ENCODE measurements around the gene MSL2. TPM values are rescaled to one million over a fixed set of nuclear protein-coding genes. Genes with fewer than 3 reads are reported as not detected.
"Not testable (repeated sequence)": the region's sequence is repeated elsewhere in the genome, so short reads cannot be mapped to it uniquely, and the experiment has no call there.

The MSL2 gene
- 10 to 100 TPM; 62.1 to 69.2 TPM for total RNA-seq

- Mint-ChIP-seq H3K9me3 (no peaks in the 10 kb centered on the region), H3K4me1 (peaks cover 28% of the 10 kb centered on the region), H3K27me3 (no peaks in the 10 kb centered on the region), H3K4me3 (peak within 1 kb of the TSS; percentile 99), H3K36me3 (ENCODE audit: low read depth) (peaks cover 40% of the 10 kb centered on the region), H3K27ac (peak within 1 kb of the TSS; percentile 97)
- CTCF ChIA-PET = interaction anchor here (0.6 to 2.6 kb wide), 5 partner anchors 10 to 557 kb away, joined by 3 to 12 read pairs (median 4); partner anchors contain the start of gene STAG1
- no peak for DNase-seq
- POLR2A ChIA-PET = interaction anchor here (0.6 to 1.2 kb wide), 5 partner anchors 239 to 666 kb away, joined by 3 to 7 read pairs (median 3); partner anchors contain the start of genes NCK1 and STAG1
Measured at GRCh38 chr3:136196064-136196400, at the start of gene MSL2. TSS of gene MSL2 (minus strand) at chr3:136196335. CDS start at chr3:136195113, 1,222 bp downstream.

GRCh38 chr3:136245691-136246090 is 49.6 kb upstream of the MSL2 start:
- no peak overlapping the region for H3K27ac Mint-ChIP-seq
- H3K36me3 Mint-ChIP-seq (ENCODE audit: low read depth) = no peaks in the 10 kb centered on the region
- peaks cover 3% of the 10 kb centered on the region for H3K27me3 Mint-ChIP-seq
- CTCF ChIA-PET = interaction anchor here (0.6 to 1.6 kb wide), 3 partner anchors 12 to 1920 kb away, joined by 3 to 5 read pairs (median 4); no protein-coding TSS in a partner anchor
- H3K4me3 Mint-ChIP-seq = no peak overlapping the region
- no peak for DNase-seq
- peaks cover 7% of the 10 kb centered on the region for H3K4me1 Mint-ChIP-seq
- H3K9me3 Mint-ChIP-seq = no peaks in the 10 kb centered on the region
- POLR2A ChIA-PET = interaction anchor here (0.7 kb wide), 1 partner anchor 12 kb away, joined by 4 read pairs; no protein-coding TSS in a partner anchor

- H3K4me1 Mint-ChIP-seq = no peaks in the 10 kb centered on the region
- ChIA-PET CTCF (interaction anchor here (0.7 kb wide), 1 partner anchor 324 kb away, joined by 4 read pairs; no protein-coding TSS in a partner anchor), POLR2A (no interaction called here)
- H3K36me3 Mint-ChIP-seq (ENCODE audit: low read depth) = no peaks in the 10 kb centered on the region
- no peaks in the 10 kb centered on the region for H3K9me3 Mint-ChIP-seq
- H3K27ac Mint-ChIP-seq = no peak overlapping the region
- H3K4me3 Mint-ChIP-seq = no peak overlapping the region
- H3K27me3 Mint-ChIP-seq = peaks cover 7% of the 10 kb centered on the region
- no peak for DNase-seq
Measured at GRCh38 chr3:136239094-136239493, 43.0 kb upstream of the MSL2 start.

GRCh38 chr3:136237961-136238649 is 42.0 kb upstream of the MSL2 start:
- Mint-ChIP-seq H3K36me3 (ENCODE audit: low read depth) (no peaks in the 10 kb centered on the region), H3K4me3 (no peak overlapping the region), H3K9me3 (no peaks in the 10 kb centered on the region), H3K4me1 (no peaks in the 10 kb centered on the region), H3K27me3 (peaks cover 7% of the 10 kb centered on the region), H3K27ac (no peak overlapping the region)
- ChIA-PET CTCF (interaction anchor here (0.5 to 0.7 kb wide), 2 partner anchors 168 to 323 kb away, joined by 3 to 4 read pairs; no protein-coding TSS in a partner anchor), POLR2A (interaction anchor here (0.6 kb wide), 1 partner anchor 151 kb away, joined by 3 read pairs; no protein-coding TSS in a partner anchor)
- no peak for DNase-seq

GRCh38 chr3:136237103-136237502 is 41.0 kb upstream of the MSL2 start:
- no peaks in the 10 kb centered on the region for H3K9me3 Mint-ChIP-seq
- H3K4me3 Mint-ChIP-seq = no peak overlapping the region
- no peaks in the 10 kb centered on the region for H3K36me3 Mint-ChIP-seq (ENCODE audit: low read depth)
- no peaks in the 10 kb centered on the region for H3K4me1 Mint-ChIP-seq
- peaks cover 6% of the 10 kb centered on the region for H3K27me3 Mint-ChIP-seq
- DNase-seq = no peak
- CTCF ChIA-PET = no interaction called here
- POLR2A ChIA-PET = no interaction called here
- H3K27ac Mint-ChIP-seq = no peak overlapping the region

- ChIA-PET CTCF (no interaction called here), POLR2A (no interaction called here)
- no peaks in the 10 kb centered on the region for H3K36me3 Mint-ChIP-seq (ENCODE audit: low read depth)
- peaks cover 4% of the 10 kb centered on the region for H3K27me3 Mint-ChIP-seq
- no peaks in the 10 kb centered on the region for H3K4me1 Mint-ChIP-seq
- H3K4me3 Mint-ChIP-seq = no peak overlapping the region
- no peak overlapping the region for H3K27ac Mint-ChIP-seq
- no peak for DNase-seq
- peaks cover 2% of the 10 kb centered on the region for H3K9me3 Mint-ChIP-seq
Measured at GRCh38 chr3:136236109-136236508, 40.0 kb upstream of the MSL2 start.

- Mint-ChIP-seq H3K27me3 (peaks cover 4% of the 10 kb centered on the region), H3K4me1 (no peaks in the 10 kb centered on the region), H3K4me3 (no peak overlapping the region), H3K27ac (no peak overlapping the region), H3K36me3 (ENCODE audit: low read depth) (no peaks in the 10 kb centered on the region), H3K9me3 (peaks cover 3% of the 10 kb centered on the region)
- ChIA-PET POLR2A (no interaction called here), CTCF (no interaction called here)
- DNase-seq = no peak
Measured at GRCh38 chr3:136235545-136235944, 39.4 kb upstream of the MSL2 start.

GRCh38 chr3:136232413-136232812 is 36.3 kb upstream of the MSL2 start:
- CTCF ChIA-PET = no interaction called here
- POLR2A ChIA-PET = no interaction called here
- H3K4me1 Mint-ChIP-seq = no peaks in the 10 kb centered on the region
- H3K27ac Mint-ChIP-seq = no peak overlapping the region
- H3K36me3 Mint-ChIP-seq (ENCODE audit: low read depth) = no peaks in the 10 kb centered on the region
- no peak overlapping the region for H3K4me3 Mint-ChIP-seq
- no peaks in the 10 kb centered on the region for H3K27me3 Mint-ChIP-seq
- no peak for DNase-seq
- H3K9me3 Mint-ChIP-seq = peaks cover 3% of the 10 kb centered on the region

- H3K4me1 Mint-ChIP-seq; H3K27me3 Mint-ChIP-seq; POLR2A ChIA-PET; H3K36me3 Mint-ChIP-seq (ENCODE audit: low read depth); H3K9me3 Mint-ChIP-seq; DNase-seq; H3K27ac Mint-ChIP-seq; CTCF ChIA-PET; H3K4me3 Mint-ChIP-seq: not testable (repeated sequence)
Measured at GRCh38 chr3:136222746-136223145, 26.6 kb upstream of the MSL2 start.

- H3K9me3 Mint-ChIP-seq = no peaks in the 10 kb centered on the region
Measured at GRCh38 chr3:136211547-136211946, 15.4 kb upstream of the MSL2 start.

GRCh38 chr3:136209921-136210320 is 13.8 kb upstream of the MSL2 start:
- Mint-ChIP-seq H3K36me3 (ENCODE audit: low read depth) (no peaks in the 10 kb centered on the region), H3K4me1 (no peaks in the 10 kb centered on the region), H3K27me3 (peaks cover 24% of the 10 kb centered on the region), H3K27ac (no peak overlapping the region), H3K4me3 (no peak overlapping the region), H3K9me3 (no peaks in the 10 kb centered on the region)
- DNase-seq = no peak
- CTCF ChIA-PET = no interaction called here
- POLR2A ChIA-PET = no interaction called here

More at GRCh38 chr3:136211547-136211946, 15.4 kb upstream of the MSL2 start:
- ChIA-PET CTCF (interaction anchor here (0.8 to 1.3 kb wide), 2 partner anchors 10 to 36 kb away, joined by 3 read pairs; no protein-coding TSS in a partner anchor), POLR2A (no interaction called here)
- no peaks in the 10 kb centered on the region for H3K4me1 Mint-ChIP-seq
- no peaks in the 10 kb centered on the region for H3K36me3 Mint-ChIP-seq (ENCODE audit: low read depth)
- no peak overlapping the region for H3K27ac Mint-ChIP-seq
- peaks cover 21% of the 10 kb centered on the region for H3K27me3 Mint-ChIP-seq
- H3K4me3 Mint-ChIP-seq = no peak overlapping the region
- DNase-seq = no peak

GRCh38 chr3:136207489-136208115 is 11.5 kb upstream of the MSL2 start:
- DNase-seq = no peak
- no peak overlapping the region for H3K4me3 Mint-ChIP-seq
- CTCF ChIA-PET = no interaction called here
- no peaks in the 10 kb centered on the region for H3K9me3 Mint-ChIP-seq
- peaks cover 24% of the 10 kb centered on the region for H3K27me3 Mint-ChIP-seq
- no peak overlapping the region for H3K27ac Mint-ChIP-seq
- no peaks in the 10 kb centered on the region for H3K36me3 Mint-ChIP-seq (ENCODE audit: low read depth)
- POLR2A ChIA-PET = no interaction called here
- no peaks in the 10 kb centered on the region for H3K4me1 Mint-ChIP-seq

- DNase-seq, H3K27ac Mint-ChIP-seq, H3K4me3 Mint-ChIP-seq, H3K27me3 Mint-ChIP-seq, POLR2A ChIA-PET, H3K9me3 Mint-ChIP-seq: not testable (repeated sequence)
- Mint-ChIP-seq H3K36me3 (ENCODE audit: low read depth) (peaks cover 10% of the 10 kb centered on the region), H3K4me1 (peaks cover 14% of the 10 kb centered on the region)
- CTCF ChIA-PET = interaction anchor here (0.6 kb wide), 1 partner anchor 119 kb away, joined by 3 read pairs; no protein-coding TSS in a partner anchor
Measured at GRCh38 chr3:136199219-136199618, 3.1 kb upstream of the MSL2 start.

All from activated CD4-positive, alpha-beta T cell treated with anti-CD3 and anti-CD28 coated beads, Interleukin-2, amount 10 ng/mL, durations not matched to agents 7 days and 5 days (primary cell).